Lung (tissue), 12 donors: Measurements from ENCODE around the gene PAPSS2. TPM values are rescaled to one million over a fixed set of nuclear protein-coding genes. Genes with fewer than 3 reads are reported as not detected.

Experiments
- ATAC-seq: fragments of 200-7000 bp; cut with Tn5 transposase; one replicate; pipeline ENCODE4 v1.9.1; 2020; ENCODE audit warnings: moderate number of reproducible peaks; ENCODE audit not compliant: insufficient read depth, low FRiP score
- DNase-seq, 3 donors: peaks; one replicate each; pipeline ENCODE4 v3.0.0-alpha.2; 2013 to 2017
- H3K27ac ChIP-seq, 2 donors: one replicate each; pipeline ENCODE4 v1.5.1; 2013; ENCODE audit warnings: mild to moderate bottlenecking in 2 of 2, moderate library complexity in 2 of 2, control low read depth in 1 of 2, inconsistent platforms in 1 of 2, low read depth in 1 of 2, low read length in 1 of 2
- H3K27me3 ChIP-seq, 3 donors: one replicate each; pipeline ENCODE4 v1.5.1; 2013; ENCODE audit warnings: low read length in 2 of 3; ENCODE audit not compliant: control insufficient read depth in 3 of 3, insufficient read depth in 3 of 3
- H3K36me3 ChIP-seq, 4 donors: one replicate each; pipeline ENCODE4 v1.5.1; 2013; ENCODE audit warnings: low read length in 4 of 4, mild to moderate bottlenecking in 1 of 4, moderate library complexity in 1 of 4; ENCODE audit not compliant: control insufficient read depth in 4 of 4, insufficient read depth in 4 of 4
- H3K4me1 ChIP-seq, 5 donors: one replicate each; pipeline ENCODE4 v1.5.1; 2013; ENCODE audit warnings: low read length in 5 of 5, mild to moderate bottlenecking in 2 of 5, moderate library complexity in 1 of 5; ENCODE audit not compliant: control insufficient read depth in 5 of 5, insufficient read depth in 5 of 5
- H3K4me3 ChIP-seq: one replicate; pipeline ENCODE4 v1.5.1; 2013; ENCODE audit warnings: mild to moderate bottlenecking, control low read depth, moderate library complexity
- H3K9ac ChIP-seq, 2 donors: one replicate each; pipeline ENCODE4 v1.5.1; 2013; ENCODE audit warnings: low read length in 2 of 2, control low read depth in 1 of 2; ENCODE audit not compliant: insufficient read depth in 1 of 2
- H3K9me3 ChIP-seq, 4 donors: one replicate each; pipeline ENCODE4 v1.5.1; 2013; ENCODE audit warnings: low read length in 3 of 4, mild to moderate bottlenecking in 1 of 4, moderate library complexity in 1 of 4; ENCODE audit not compliant: control insufficient read depth in 4 of 4, insufficient read depth in 3 of 4
- WGBS, 2 donors: extraction: QIAGEN DNeasy Blood & Tissue Kit; methylation state at CpG; one replicate each; pipeline ENCODE4 v1.1.7; 2013; 5-methylcytosine and 5-hydroxymethylcytosine counted together
- polyA plus RNA-seq, 2 donors: library from polyadenylated mRNA; stranded (reverse); fragments of 200-250 nt; gene quantifications; one replicate each; pipeline ENCODE4 v1.2.1, GENCODE V29; 2013
- total RNA-seq, 2 donors: library from RNA; depleted of rRNA in 1 of 2; stranded (reverse); fragments of >200 nt in 1 of 2; gene quantifications; one replicate each; pipeline ENCODE4 v1.2.1, GENCODE V29; 2014 to 2021
- TF ChIP-seq, protein P1 (sequence below): IDR thresholded peaks from 2 replicates; pipeline ENCODE4 v1.5.1; 2012; ENCODE audit warnings: mild to moderate bottlenecking; ENCODE audit errors: control extremely low read depth, extremely low read depth
- donor health status: control.
- donor health status: control.
- donor health status: Bipolar disorder and iron deficiency.
- donor health status: healthy.
- donor health status: DM: yes; HTN: yes; CAD: no.

PAPSS2 gene
- total and polyA plus RNA-seq, 4 donors, result 29.0 to 107 (median 81.1) TPM

- no peak for ATAC-seq
- H3K36me3 ChIP-seq, result peaks cover 4 to 31% (median 17%) of the 10 kb centered on the region in 4 donors
- no peaks in the 10 kb centered on the region for H3K9me3 ChIP-seq
- WGBS, 2 donors, result 90 to 91% methylated on average over 5 of the region's 5 CpGs
- TF ChIP-seq, protein P1, sequence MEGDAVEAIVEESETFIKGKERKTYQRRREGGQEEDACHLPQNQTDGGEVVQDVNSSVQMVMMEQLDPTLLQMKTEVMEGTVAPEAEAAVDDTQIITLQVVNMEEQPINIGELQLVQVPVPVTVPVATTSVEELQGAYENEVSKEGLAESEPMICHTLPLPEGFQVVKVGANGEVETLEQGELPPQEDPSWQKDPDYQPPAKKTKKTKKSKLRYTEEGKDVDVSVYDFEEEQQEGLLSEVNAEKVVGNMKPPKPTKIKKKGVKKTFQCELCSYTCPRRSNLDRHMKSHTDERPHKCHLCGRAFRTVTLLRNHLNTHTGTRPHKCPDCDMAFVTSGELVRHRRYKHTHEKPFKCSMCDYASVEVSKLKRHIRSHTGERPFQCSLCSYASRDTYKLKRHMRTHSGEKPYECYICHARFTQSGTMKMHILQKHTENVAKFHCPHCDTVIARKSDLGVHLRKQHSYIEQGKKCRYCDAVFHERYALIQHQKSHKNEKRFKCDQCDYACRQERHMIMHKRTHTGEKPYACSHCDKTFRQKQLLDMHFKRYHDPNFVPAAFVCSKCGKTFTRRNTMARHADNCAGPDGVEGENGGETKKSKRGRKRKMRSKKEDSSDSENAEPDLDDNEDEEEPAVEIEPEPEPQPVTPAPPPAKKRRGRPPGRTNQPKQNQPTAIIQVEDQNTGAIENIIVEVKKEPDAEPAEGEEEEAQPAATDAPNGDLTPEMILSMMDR, result no peak
- no peak overlapping the region for H3K4me3 ChIP-seq
- no peak overlapping the region for H3K27ac ChIP-seq
- H3K9ac ChIP-seq, result no peak overlapping the region
- DNase-seq, result no peak
- no peaks in the 10 kb centered on the region for H3K27me3 ChIP-seq
- no peaks in the 10 kb centered on the region for H3K4me1 ChIP-seq
These were observed 107.6 kb downstream of the PAPSS2 start for GRCh38 chr10:87767253-87767652.

- Histone ChIP-seq H3K27me3 (no peaks in the 10 kb centered on the region), H3K4me3 (no peak overlapping the region), H3K9me3 (no peaks in the 10 kb centered on the region), H3K4me1 (no peaks in the 10 kb centered on the region), H3K27ac (no peak overlapping the region), H3K9ac (no peak overlapping the region), H3K36me3 (peaks cover 1 to 27% (median 16%) of the 10 kb centered on the region in 4 donors)
- TF ChIP-seq, protein P1, result peak; percentile 18
- ATAC-seq (no peak), DNase-seq (peak in 2 of 3 donors; percentile 59 to 60)
- 92 to 98% methylated on average over 2 of the region's 2 CpGs for WGBS, 2 donors
These were observed 112.3 kb downstream of the PAPSS2 start for GRCh38 chr10:87771871-87772500.

DNA sequence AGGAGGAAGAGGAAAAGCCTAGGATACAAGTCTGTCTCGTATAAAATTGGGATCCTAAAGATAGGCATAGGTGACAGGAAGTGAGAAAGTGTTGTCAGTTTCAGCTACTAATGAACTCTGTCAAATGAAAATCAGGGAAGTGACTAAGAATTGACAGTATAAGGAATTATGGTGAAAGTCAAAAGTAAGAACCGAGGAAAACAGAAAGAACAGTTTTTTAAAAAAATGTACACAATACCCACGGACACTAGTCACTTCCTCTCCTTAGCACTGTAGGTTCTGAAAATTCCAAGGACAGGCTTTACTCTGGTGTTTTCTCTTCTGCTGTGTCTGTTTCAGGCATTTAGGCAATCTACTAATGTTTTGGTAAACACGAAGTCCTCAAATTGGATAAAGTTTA lies 116.1 kb downstream of the PAPSS2 start:
- H3K4me3 ChIP-seq, result no peak overlapping the region
- no peaks in the 10 kb centered on the region for H3K27me3 ChIP-seq
- H3K4me1 ChIP-seq, result no peaks in the 10 kb centered on the region
- ATAC-seq, result no peak
- no peak overlapping the region for H3K9ac ChIP-seq
- no peak overlapping the region for H3K27ac ChIP-seq
- peaks cover 0 to 4% (median under 1%) of the 10 kb centered on the region in 4 donors for H3K9me3 ChIP-seq
- 36 to 46% methylated on average over 4 of the region's 4 CpGs for WGBS, 2 donors
- TF ChIP-seq, protein P1, result no peak
- H3K36me3 ChIP-seq, result peaks cover 2 to 19% (median 13%) of the 10 kb centered on the region in 4 donors
- DNase-seq, result no peak
